Gastroesophageal sphincter (tissue), 3 donors: ENCODE data around the gene TANC1.

Source experiments
- EP300 ChIP-seq: sonication (generic); formaldehyde crosslinking; IDR thresholded peaks from one replicate; pipeline ENCODE4 v1.6.1; 2017; ENCODE audit warnings: antibody characterized with exemption, mild to moderate bottlenecking
- TF ChIP-seq, protein P1 (sequence below), 4 experiments: fragments of 200-600 bp in 2 of 4; fragments of 450-650 bp in 2 of 4; sonication (generic) in 1 of 4; IDR thresholded peaks; one replicate each; pipeline ENCODE4 v1.5.1; 2017 to 2019; ENCODE audit warnings: antibody characterized with exemption in 4 of 4, mild to moderate bottlenecking in 2 of 4, moderate library complexity in 2 of 4

- TF ChIP-seq, protein P1, sequence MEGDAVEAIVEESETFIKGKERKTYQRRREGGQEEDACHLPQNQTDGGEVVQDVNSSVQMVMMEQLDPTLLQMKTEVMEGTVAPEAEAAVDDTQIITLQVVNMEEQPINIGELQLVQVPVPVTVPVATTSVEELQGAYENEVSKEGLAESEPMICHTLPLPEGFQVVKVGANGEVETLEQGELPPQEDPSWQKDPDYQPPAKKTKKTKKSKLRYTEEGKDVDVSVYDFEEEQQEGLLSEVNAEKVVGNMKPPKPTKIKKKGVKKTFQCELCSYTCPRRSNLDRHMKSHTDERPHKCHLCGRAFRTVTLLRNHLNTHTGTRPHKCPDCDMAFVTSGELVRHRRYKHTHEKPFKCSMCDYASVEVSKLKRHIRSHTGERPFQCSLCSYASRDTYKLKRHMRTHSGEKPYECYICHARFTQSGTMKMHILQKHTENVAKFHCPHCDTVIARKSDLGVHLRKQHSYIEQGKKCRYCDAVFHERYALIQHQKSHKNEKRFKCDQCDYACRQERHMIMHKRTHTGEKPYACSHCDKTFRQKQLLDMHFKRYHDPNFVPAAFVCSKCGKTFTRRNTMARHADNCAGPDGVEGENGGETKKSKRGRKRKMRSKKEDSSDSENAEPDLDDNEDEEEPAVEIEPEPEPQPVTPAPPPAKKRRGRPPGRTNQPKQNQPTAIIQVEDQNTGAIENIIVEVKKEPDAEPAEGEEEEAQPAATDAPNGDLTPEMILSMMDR (IDR thresholded peaks at IDR 0.05), result no peak
- TF ChIP-seq EP300, result no peak
These were observed 165.4 kb downstream of the TANC1 start for GRCh38 chr2:159133797-159134196.
